ENCODE results near the gene PSMB5. TPM values are rescaled to one million over a fixed set of nuclear protein-coding genes. Genes with fewer than 3 reads are reported as not detected.
A peak's percentile ranks its signal among the peaks of the same experiment; 100 is the strongest.

Gene PSMB5
- total RNA-seq, 1 donor from 2014 or later: 92.8 TPM

- intact Hi-C loops (cut with DNase I): no loop called here
Measured at GRCh38 chr14:23035303-23036144, 824 bp upstream of the PSMB5 start.

GRCh38 chr14:23033801-23034497 lies 751 bp downstream of the PSMB5 start:
- H3K4me3 ChIP-seq: peak overlapping the region; percentile 62 to 64
- no peaks in the 10 kb centered on the region for H3K27me3 ChIP-seq
- no peak for DNase-seq (ENCODE audit: extremely low spot score in 2 of 2)
- H3K4me1 ChIP-seq: peaks cover 14% of the 10 kb centered on the region
- peaks cover 0 to 30% of the 10 kb centered on the region in 2 donors for H3K36me3 ChIP-seq
- TF ChIP-seq CTCF (IDR thresholded peaks at IDR 0.05) (no peak), POLR2AphosphoS5 (IDR thresholded peaks at IDR 0.05; ENCODE audit: insufficient read depth in 1 of 2, low read depth in 1 of 2) (no peak), POLR2A (IDR thresholded peaks at IDR 0.05) (no peak)
- H3K9me3 ChIP-seq: no peaks in the 10 kb centered on the region
- intact Hi-C loops (cut with DNase I): no loop called here
- peak overlapping the region; percentile 95 for H3K27ac ChIP-seq

More at GRCh38 chr14:23035303-23036144, 824 bp upstream of the PSMB5 start:
- Histone ChIP-seq H3K36me3 (peaks cover 0 to 28% of the 10 kb centered on the region in 2 donors), H3K4me1 (peaks cover 10% of the 10 kb centered on the region), H3K4me3 (peak overlapping the region; percentile 62 to 64), H3K27me3 (no peaks in the 10 kb centered on the region), H3K9me3 (no peaks in the 10 kb centered on the region), H3K27ac (peak overlapping the region; percentile 95)
- TF ChIP-seq CTCF (IDR thresholded peaks at IDR 0.05) (peak in 1 of 3 experiments; percentile 1), POLR2AphosphoS5 (IDR thresholded peaks at IDR 0.05; ENCODE audit: insufficient read depth in 1 of 2, low read depth in 1 of 2) (no peak)
- DNase-seq (ENCODE audit: extremely low spot score in 2 of 2): no peak

GRCh38 chr14:23033251-23033727 lies 1.4 kb downstream of the PSMB5 start:
- Histone ChIP-seq H3K4me3 (peak overlapping the region in 1 of 2 donors; percentile 62), H3K4me1 (peaks cover 19% of the 10 kb centered on the region), H3K36me3 (peaks cover 0 to 30% of the 10 kb centered on the region in 2 donors), H3K9me3 (no peaks in the 10 kb centered on the region), H3K27ac (no peak overlapping the region), H3K27me3 (no peaks in the 10 kb centered on the region)
- DNase-seq (ENCODE audit: extremely low spot score in 2 of 2): no peak
- no peak for TF ChIP-seq POLR2A (IDR thresholded peaks at IDR 0.05)
- TF ChIP-seq CTCF (IDR thresholded peaks at IDR 0.05): no peak
- no peak for TF ChIP-seq POLR2AphosphoS5 (IDR thresholded peaks at IDR 0.05; ENCODE audit: insufficient read depth in 1 of 2, low read depth in 1 of 2)
- intact Hi-C loops (cut with DNase I): no loop called here

- Histone ChIP-seq H3K4me1 (peaks cover 19% of the 10 kb centered on the region), H3K36me3 (peaks cover 0 to 33% of the 10 kb centered on the region in 2 donors)
- intact Hi-C loops (cut with DNase I): no loop called here
Measured at GRCh38 chr14:23030936-23031335, 3.8 kb downstream of the PSMB5 start.

More at GRCh38 chr14:23030936-23031335, 3.8 kb downstream of the PSMB5 start:
- H3K9me3 ChIP-seq: no peaks in the 10 kb centered on the region
- DNase-seq (ENCODE audit: extremely low spot score in 2 of 2): no peak
- no peak for TF ChIP-seq POLR2A (IDR thresholded peaks at IDR 0.05)
- no peak for TF ChIP-seq POLR2AphosphoS5 (IDR thresholded peaks at IDR 0.05; ENCODE audit: insufficient read depth in 1 of 2, low read depth in 1 of 2)
- no peak for TF ChIP-seq CTCF (IDR thresholded peaks at IDR 0.05)
- no peak overlapping the region for H3K27ac ChIP-seq
- no peaks in the 10 kb centered on the region for H3K27me3 ChIP-seq
- no peak overlapping the region for H3K4me3 ChIP-seq
